ENCODE results near the gene EPS15.
"Not testable (repeated sequence)": the region's sequence is repeated elsewhere in the genome, so short reads cannot be mapped to it uniquely, and the experiment has no call there.

Gene EPS15

DNA sequence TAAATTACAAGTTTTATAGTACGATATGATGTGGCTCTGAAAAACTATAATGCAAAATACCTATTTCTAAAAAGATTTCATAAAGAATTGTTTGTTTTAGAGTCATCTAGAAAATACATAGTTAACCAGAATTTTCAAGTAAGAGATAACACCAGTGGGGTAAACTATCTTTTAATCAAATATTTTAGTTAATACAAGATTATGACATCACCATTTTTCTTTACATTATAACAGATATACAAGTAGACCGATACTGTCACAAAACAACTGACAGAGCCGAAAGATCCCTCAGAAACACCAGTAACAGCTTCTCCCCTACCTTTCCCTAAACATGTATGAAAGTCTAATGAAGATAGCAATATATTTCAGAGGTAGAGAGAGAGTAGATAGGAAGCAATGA lies 54.2 kb downstream of the EPS15 start:
- Histone ChIP-seq H2AFZ (ENCODE audit: low read length) (no peak overlapping the region), H4K20me1 (ENCODE audit: insufficient read depth, low read length) (no peaks in the 10 kb centered on the region), H3K9me2 (replicated peaks; ENCODE audit: insufficient read depth, low read length) (no peaks in the 10 kb centered on the region), H3K4me3 (ENCODE audit: low read length) (no peak overlapping the region), H3K9me3 (replicated peaks; ENCODE audit: insufficient read depth, low read length) (no peaks in the 10 kb centered on the region), H3F3A (ENCODE audit: insufficient read depth, low read length) (no peaks in the 10 kb centered on the region), H3K4me1 (ENCODE audit: low read length) (no peaks in the 10 kb centered on the region), H3K79me2 (ENCODE audit: low read length) (no peaks in the 10 kb centered on the region), H3K27me3 (replicated peaks; ENCODE audit: insufficient read depth, low read length) (no peaks in the 10 kb centered on the region), H3K27ac (ENCODE audit: low read length) (no peak overlapping the region), H3K4me2 (ENCODE audit: low read depth, low read length) (no peak overlapping the region), H3K9ac (ENCODE audit: low read length) (no peak overlapping the region), H3K36me3 (replicated peaks; ENCODE audit: insufficient read depth, low read length) (no peaks in the 10 kb centered on the region; the same call in 1 of the 2 replicates)
- DNase-seq = no peak
- TF ChIP-seq EZH2 (optimal IDR thresholded peaks at IDR 0.05; ENCODE audit: low read depth, low read length) (no peak), EZH2phosphoT487 (IDR thresholded peaks at IDR 0.05; ENCODE audit: low read length) (no peak)
- TF ChIP-seq, protein P1, sequence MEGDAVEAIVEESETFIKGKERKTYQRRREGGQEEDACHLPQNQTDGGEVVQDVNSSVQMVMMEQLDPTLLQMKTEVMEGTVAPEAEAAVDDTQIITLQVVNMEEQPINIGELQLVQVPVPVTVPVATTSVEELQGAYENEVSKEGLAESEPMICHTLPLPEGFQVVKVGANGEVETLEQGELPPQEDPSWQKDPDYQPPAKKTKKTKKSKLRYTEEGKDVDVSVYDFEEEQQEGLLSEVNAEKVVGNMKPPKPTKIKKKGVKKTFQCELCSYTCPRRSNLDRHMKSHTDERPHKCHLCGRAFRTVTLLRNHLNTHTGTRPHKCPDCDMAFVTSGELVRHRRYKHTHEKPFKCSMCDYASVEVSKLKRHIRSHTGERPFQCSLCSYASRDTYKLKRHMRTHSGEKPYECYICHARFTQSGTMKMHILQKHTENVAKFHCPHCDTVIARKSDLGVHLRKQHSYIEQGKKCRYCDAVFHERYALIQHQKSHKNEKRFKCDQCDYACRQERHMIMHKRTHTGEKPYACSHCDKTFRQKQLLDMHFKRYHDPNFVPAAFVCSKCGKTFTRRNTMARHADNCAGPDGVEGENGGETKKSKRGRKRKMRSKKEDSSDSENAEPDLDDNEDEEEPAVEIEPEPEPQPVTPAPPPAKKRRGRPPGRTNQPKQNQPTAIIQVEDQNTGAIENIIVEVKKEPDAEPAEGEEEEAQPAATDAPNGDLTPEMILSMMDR (IDR thresholded peaks at IDR 0.05; ENCODE audit: low read length) = no peak

DNA sequence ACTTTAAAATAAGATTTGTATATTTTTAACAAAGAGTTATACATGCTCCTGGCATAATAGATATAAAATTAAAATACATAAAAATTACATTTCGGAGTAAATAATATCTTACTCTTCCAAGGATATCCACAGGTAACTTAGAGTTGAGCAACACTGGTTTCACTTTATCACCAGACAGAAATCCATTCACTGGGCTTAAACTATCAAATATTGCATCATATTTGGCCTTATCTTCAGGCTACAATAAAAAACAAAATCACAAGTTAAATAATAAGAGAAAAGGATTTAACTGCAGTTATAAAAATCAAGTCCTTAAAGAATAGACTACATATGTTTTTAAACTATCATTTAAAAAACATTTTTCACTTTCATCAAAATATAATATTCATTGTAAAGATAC lies 55.5 kb downstream of the EPS15 start:
- Histone ChIP-seq H3K4me2 (ENCODE audit: low read depth, low read length) (no peak overlapping the region), H3F3A (ENCODE audit: insufficient read depth, low read length) (no peaks in the 10 kb centered on the region), H3K9me2 (replicated peaks; ENCODE audit: insufficient read depth, low read length) (no peaks in the 10 kb centered on the region), H3K36me3 (replicated peaks; ENCODE audit: insufficient read depth, low read length) (peaks cover 4% of the 10 kb centered on the region; the same call in 1 of the 2 replicates), H3K9me3 (replicated peaks; ENCODE audit: insufficient read depth, low read length) (no peaks in the 10 kb centered on the region), H2AFZ (ENCODE audit: low read length) (no peak overlapping the region), H3K4me3 (ENCODE audit: low read length) (no peak overlapping the region), H4K20me1 (ENCODE audit: insufficient read depth, low read length) (no peaks in the 10 kb centered on the region), H3K27me3 (replicated peaks; ENCODE audit: insufficient read depth, low read length) (no peaks in the 10 kb centered on the region), H3K79me2 (ENCODE audit: low read length) (no peaks in the 10 kb centered on the region), H3K9ac (ENCODE audit: low read length) (no peak overlapping the region), H3K27ac (ENCODE audit: low read length) (no peak overlapping the region), H3K4me1 (ENCODE audit: low read length) (no peaks in the 10 kb centered on the region)
- TF ChIP-seq EZH2 (optimal IDR thresholded peaks at IDR 0.05; ENCODE audit: low read depth, low read length) = no peak
- no peak for TF ChIP-seq EZH2phosphoT487 (IDR thresholded peaks at IDR 0.05; ENCODE audit: low read length)
- TF ChIP-seq, protein P1 (IDR thresholded peaks at IDR 0.05; ENCODE audit: low read length) = no peak
- DNase-seq = no peak

DNA sequence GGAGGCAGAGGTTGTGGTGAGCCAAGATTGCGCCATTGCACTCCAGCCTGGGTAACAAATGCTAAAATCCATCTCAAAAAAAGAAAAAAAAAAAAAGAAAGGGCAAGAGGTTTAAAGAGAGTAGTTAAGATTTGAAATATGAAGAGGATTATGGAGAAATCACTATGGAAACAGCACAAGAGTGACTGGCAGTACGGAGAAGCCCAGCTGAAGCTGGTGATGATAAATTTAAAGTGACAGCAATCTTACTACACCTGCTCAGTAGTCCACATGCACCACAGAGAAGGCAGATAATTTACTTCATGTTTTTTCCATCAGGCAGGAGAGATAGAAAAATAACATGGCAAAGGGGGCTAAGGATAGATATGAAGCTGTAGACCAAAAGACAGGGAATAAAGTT lies 56.8 kb downstream of the EPS15 start:
- H3K79me2 ChIP-seq (ENCODE audit: low read length); H3K9ac ChIP-seq (ENCODE audit: low read length); H3K27me3 ChIP-seq (replicated peaks; ENCODE audit: insufficient read depth, low read length); DNase-seq; H4K20me1 ChIP-seq (ENCODE audit: insufficient read depth, low read length); H3F3A ChIP-seq (ENCODE audit: insufficient read depth, low read length); H3K4me1 ChIP-seq (ENCODE audit: low read length); H2AFZ ChIP-seq (ENCODE audit: low read length); H3K27ac ChIP-seq (ENCODE audit: low read length); H3K4me3 ChIP-seq (ENCODE audit: low read length); H3K9me3 ChIP-seq (replicated peaks; ENCODE audit: insufficient read depth, low read length); H3K36me3 ChIP-seq (replicated peaks; ENCODE audit: insufficient read depth, low read length); H3K9me2 ChIP-seq (replicated peaks; ENCODE audit: insufficient read depth, low read length); H3K4me2 ChIP-seq (ENCODE audit: low read depth, low read length): not testable (repeated sequence)

DNA sequence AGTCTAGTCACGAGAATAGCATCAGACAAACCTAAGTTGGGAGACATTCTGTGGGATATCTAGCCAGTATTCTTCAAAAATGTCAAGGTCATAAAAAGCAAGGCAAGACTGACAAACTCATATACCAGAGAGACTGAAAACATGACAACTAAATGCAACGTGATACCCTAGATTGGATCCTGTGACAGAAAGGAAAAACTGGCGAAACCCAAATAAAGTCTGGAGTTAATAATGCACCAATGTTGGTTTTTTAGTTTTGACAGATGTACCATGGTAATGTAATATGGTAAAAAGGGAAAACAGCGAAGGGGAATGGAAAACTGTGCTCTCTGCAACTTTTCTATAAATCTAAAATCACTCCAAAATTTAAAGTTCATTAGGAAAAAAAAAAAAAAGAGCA lies 64.5 kb downstream of the EPS15 start:
- H3K9me3 ChIP-seq (replicated peaks; ENCODE audit: insufficient read depth, low read length) = no peaks in the 10 kb centered on the region
- no peaks in the 10 kb centered on the region for H3K4me1 ChIP-seq (ENCODE audit: low read length)
- H3K27ac ChIP-seq (ENCODE audit: low read length) = no peak overlapping the region
- H3K9ac ChIP-seq (ENCODE audit: low read length) = no peak overlapping the region
- no peaks in the 10 kb centered on the region for H3K79me2 ChIP-seq (ENCODE audit: low read length)
- H3K4me3 ChIP-seq (ENCODE audit: low read length) = no peak overlapping the region
- no peak for DNase-seq
- H3K27me3 ChIP-seq (replicated peaks; ENCODE audit: insufficient read depth, low read length) = no peaks in the 10 kb centered on the region
- TF ChIP-seq, protein P1 (IDR thresholded peaks at IDR 0.05; ENCODE audit: low read length) = no peak
- TF ChIP-seq EZH2 (optimal IDR thresholded peaks at IDR 0.05; ENCODE audit: low read depth, low read length) = no peak
- TF ChIP-seq EZH2phosphoT487 (IDR thresholded peaks at IDR 0.05; ENCODE audit: low read length) = no peak
- H3K36me3 ChIP-seq (replicated peaks; ENCODE audit: insufficient read depth, low read length) = 0 out of 2 replicates have a peak, but pooled peaks cover 4% of the 10 kb centered on the region
- no peaks in the 10 kb centered on the region for H3F3A ChIP-seq (ENCODE audit: insufficient read depth, low read length)
- no peak overlapping the region for H3K4me2 ChIP-seq (ENCODE audit: low read depth, low read length)
- no peaks in the 10 kb centered on the region for H4K20me1 ChIP-seq (ENCODE audit: insufficient read depth, low read length)
- H3K9me2 ChIP-seq (replicated peaks; ENCODE audit: insufficient read depth, low read length) = no peaks in the 10 kb centered on the region
- no peak overlapping the region for H2AFZ ChIP-seq (ENCODE audit: low read length)

Data from MM.1S (cell line).